GM21381 (cell line): ENCODE results near the gene PLCL2.
"Not testable (repeated sequence)": the region's sequence is repeated elsewhere in the genome, so short reads cannot be mapped to it uniquely, and the experiment has no call there.

Source experiments
- ATAC-seq: cut with Tn5 transposase; IDR thresholded peaks from one replicate; pipeline ENCODE4 v1.9.1; 2021; ENCODE audit warnings: mild to moderate bottlenecking, moderate library complexity; ENCODE audit not compliant: unreplicated experiment

The PLCL2 gene

GRCh38 chr3:16950282-16950681, 65.5 kb downstream of the PLCL2 start:
- ATAC-seq, result no peak

- no peak for ATAC-seq
Measured at GRCh38 chr3:16950845-16951244, 66.1 kb downstream of the PLCL2 start.

GRCh38 chr3:16957852-16958251, 73.1 kb downstream of the PLCL2 start:
- ATAC-seq, result not testable (repeated sequence)

- no peak for ATAC-seq
Measured at GRCh38 chr3:16960125-16960524, 75.4 kb downstream of the PLCL2 start.

GRCh38 chr3:16961621-16962205, 77.0 kb downstream of the PLCL2 start:
- ATAC-seq, result no peak

GRCh38 chr3:16975083-16975482, 90.3 kb downstream of the PLCL2 start:
- no peak for ATAC-seq

- ATAC-seq, result no peak
Measured at GRCh38 chr3:16978234-16978920, 93.6 kb downstream of the PLCL2 start.

- no peak for ATAC-seq
Measured at GRCh38 chr3:16978921-16979271, 94.1 kb downstream of the PLCL2 start.

GRCh38 chr3:16979769-16980515, 95.2 kb downstream of the PLCL2 start:
- not testable (repeated sequence) for ATAC-seq

- not testable (repeated sequence) for ATAC-seq
Measured at GRCh38 chr3:16980526-16980925, 95.8 kb downstream of the PLCL2 start.

GRCh38 chr3:16982460-16982859, 97.7 kb downstream of the PLCL2 start:
- ATAC-seq, result no peak

GRCh38 chr3:16985608-16986007, 100.9 kb downstream of the PLCL2 start:
- no peak for ATAC-seq

GRCh38 chr3:16987141-16987540, 102.4 kb downstream of the PLCL2 start:
- no peak for ATAC-seq

GRCh38 chr3:16990163-16990562, 105.4 kb downstream of the PLCL2 start:
- ATAC-seq, result no peak

- no peak for ATAC-seq
Measured at GRCh38 chr3:16992198-16992597, 107.4 kb downstream of the PLCL2 start.

GRCh38 chr3:16993227-16993626, 108.5 kb downstream of the PLCL2 start:
- ATAC-seq, result no peak

GRCh38 chr3:16994854-16995525, 110.2 kb downstream of the PLCL2 start:
- ATAC-seq, result no peak

- ATAC-seq, result no peak
Measured at GRCh38 chr3:16995601-16996000, 110.8 kb downstream of the PLCL2 start.

- ATAC-seq, result no peak
Measured at GRCh38 chr3:16998236-16998923, 113.6 kb downstream of the PLCL2 start.

GRCh38 chr3:16999161-16999560, 114.4 kb downstream of the PLCL2 start:
- ATAC-seq, result no peak

GRCh38 chr3:16999871-17000270, 115.1 kb downstream of the PLCL2 start:
- no peak for ATAC-seq
